GM13977 (cell line): Measurements from ENCODE around the gene GABPB2.

Source experiments
- DNase-seq: peaks from one replicate; pipeline ENCODE4 v3.0.0; 2012; ENCODE audit warnings: low spot score
- CTCF ChIP-seq: IDR thresholded peaks from 2 replicates; pipeline ENCODE4 v1.5.1; 2012; ENCODE audit warnings: mild to moderate bottlenecking, control low read depth; ENCODE audit not compliant: insufficient read depth; ENCODE audit errors: extremely low read depth, missing control alignments
- in situ Hi-C: fragments of 300-500 bp; cut with MboI; formaldehyde crosslinking; loops from one replicate; pipeline ENCODE4 v1.12.0; 2022; ENCODE audit warnings: low sequenced_read_pairs, low pct_unique_long_range_greater_than_20kb, mixed read lengths, inconsistent platforms; ENCODE audit not compliant: unreplicated experiment

GABPB2 gene

GRCh38 chr1:151058692-151059091 is 11.9 kb upstream of the GABPB2 start:
- TF ChIP-seq CTCF: no peak
- DNase-seq: no peak
- in situ Hi-C loops: no loop called here

- TF ChIP-seq CTCF: peak; percentile 68
- in situ Hi-C loops: no loop called here
- peak; percentile 93 for DNase-seq
These were observed 11.2 kb upstream of the GABPB2 start, which contains the start of gene CDC42SE1 for GRCh38 chr1:151059109-151060006. Gene CDC42SE1, minus strand, starts transcription at chr1:151059622. Its CDS starts 3,892 bp downstream, at chr1:151055730.

GRCh38 chr1:151060007-151060656 is 10.4 kb upstream of the GABPB2 start, which contains the start of gene MLLT11:
Gene MLLT11, plus strand, starts transcription at chr1:151060397. Its CDS starts 6,828 bp downstream, at chr1:151067225.
- TF ChIP-seq CTCF: no peak
- in situ Hi-C loops: no loop called here
- DNase-seq: peak; percentile 58

GRCh38 chr1:151060657-151061421 is 9.7 kb upstream of the GABPB2 start:
- DNase-seq: no peak

GRCh38 chr1:151061704-151062103 is 8.9 kb upstream of the GABPB2 start:
- in situ Hi-C loops: no loop called here
- no peak for DNase-seq
- TF ChIP-seq CTCF: no peak

More at GRCh38 chr1:151060657-151061421, 9.7 kb upstream of the GABPB2 start:
- in situ Hi-C loops: no loop called here
- TF ChIP-seq CTCF: no peak

- no peak for DNase-seq
- no peak for TF ChIP-seq CTCF
- in situ Hi-C loops: no loop called here
These were observed 7.7 kb upstream of the GABPB2 start for GRCh38 chr1:151062741-151063371.
